GM12878 (cell line): Measurements from ENCODE around the gene PCDHGB5. TPM values are rescaled to one million over a fixed set of nuclear protein-coding genes. Genes with fewer than 3 reads are reported as not detected.

Experiments
- ATAC-seq: fragments of 200-7000 bp; cut with Tn5 transposase; 3 replicates; pipeline ENCODE4 v1.9.1; 2020; ENCODE audit warnings: mild to moderate bottlenecking, moderate library complexity
- BruUV-seq: library from RNA; stranded (reverse); fragments of 400-500 nt; replicated peaks from 2 replicates; lab custom pipeline; 2021; lab: Mats Ljungman, UMichigan
- CTCF ChIA-PET: fragments of 300-600 bp; sonication (Branson Sonifier 250); formaldehyde crosslinking; extraction: SDS; loops from one replicate; lab custom pipeline; 2021; ENCODE audit warnings: inconsistent platforms; lab: Yijun Ruan, JAX
- POLR2A ChIA-PET: fragments of 350-600 bp; formaldehyde crosslinking; extraction: SDS; loops from one replicate; lab custom pipeline; 2021; ENCODE audit warnings: inconsistent platforms; lab: Charles Lee
- RAD21 ChIA-PET: fragments of 300-600 bp; sonication (Branson Sonifier 250); formaldehyde crosslinking; loops from one replicate; lab custom pipeline; 2023; ENCODE audit warnings: antibody characterized with exemption; ENCODE audit not compliant: unreplicated experiment; lab: Charles Lee
- SMC1A ChIA-PET: fragments of 300-600 bp; sonication (Branson Sonifier 250); formaldehyde crosslinking; loops from one replicate; lab custom pipeline; 2023; ENCODE audit not compliant: unreplicated experiment, uncharacterized antibody; lab: Charles Lee
- DNase-seq: peaks from one replicate; pipeline ENCODE4 v3.0.0-alpha.2; 2011; ENCODE audit warnings: low read depth, low spot score
- FAIRE-seq: peaks from 3 replicates; lab custom pipeline; 2011; peaks lifted over from hg19 to GRCh38; lab: Jason Lieb, UNC
- H2AFZ ChIP-seq: 2 replicates; pipeline ENCODE4 v1.6.0; 2011; ENCODE audit warnings: low read depth, low read length, control low read depth; ENCODE audit not compliant: control insufficient read depth
- H3K27ac ChIP-seq: 2 replicates; pipeline ENCODE4 v1.5.1; 2011; ENCODE audit warnings: control low read depth; ENCODE audit not compliant: control insufficient read depth, insufficient read depth
- H3K27me3 ChIP-seq, 2 experiments: replicated peaks in 1 of 2; 2 replicates each; pipeline versions ENCODE4 v1.6.0 to v1.6.1; 2011; ENCODE audit warnings: low read length in 1 of 2; ENCODE audit not compliant: control insufficient read depth in 2 of 2, insufficient read depth in 2 of 2
- H3K36me3 ChIP-seq, 2 experiments: 2 replicates each; pipeline ENCODE4 v1.5.1; 2011; ENCODE audit warnings: low read length in 1 of 2; ENCODE audit not compliant: control insufficient read depth in 2 of 2, insufficient read depth in 2 of 2
- H3K4me1 ChIP-seq: 2 replicates; pipeline ENCODE4 v1.6.1; 2011; ENCODE audit warnings: mild to moderate bottlenecking, low read length, moderate library complexity, mixed read lengths; ENCODE audit not compliant: control insufficient read depth, insufficient read depth
- H3K4me2 ChIP-seq: 2 replicates; pipeline ENCODE4 v1.6.0; 2011; ENCODE audit warnings: control low read depth; ENCODE audit not compliant: control insufficient read depth, insufficient read depth
- H3K4me3 ChIP-seq: fragments of 200-600 bp; sonication (generic); 2 replicates; pipeline ENCODE4 v1.5.1; 2016
- H3K79me2 ChIP-seq: 2 replicates; pipeline ENCODE4 v1.6.0; 2011; ENCODE audit warnings: low read length; ENCODE audit not compliant: control insufficient read depth, insufficient read depth
- H3K9ac ChIP-seq: 2 replicates; pipeline ENCODE4 v1.8.0; 2011; ENCODE audit warnings: low read length, control low read depth, mixed read lengths; ENCODE audit not compliant: control insufficient read depth, insufficient read depth
- H3K9me3 ChIP-seq: replicated peaks from 3 replicates; pipeline ENCODE4 v1.5.1; 2011; ENCODE audit warnings: mild to moderate bottlenecking, low read length; ENCODE audit not compliant: control insufficient read depth, insufficient read depth
- H4K20me1 ChIP-seq: 2 replicates; pipeline ENCODE4 v1.6.0; 2011; ENCODE audit not compliant: control insufficient read depth, insufficient read depth
- ATF7 ChIP-seq: fragments of 450-650 bp; IDR thresholded peaks from 2 replicates; pipeline ENCODE4 v1.6.1; 2016; ENCODE audit warnings: low read depth, mild to moderate bottlenecking
- CREB1 ChIP-seq: IDR thresholded peaks from 2 replicates; pipeline ENCODE4 v1.6.1; 2012; ENCODE audit warnings: low read depth, mild to moderate bottlenecking, inconsistent platforms
- KDM1A ChIP-seq: fragments of 200-600 bp; sonication (generic); IDR thresholded peaks from 2 replicates; pipeline ENCODE4 v1.6.1; 2016; ENCODE audit warnings: borderline replicate concordance
- SMAD5 ChIP-seq: IDR thresholded peaks from 2 replicates; pipeline ENCODE4 v1.6.1; 2016; ENCODE audit warnings: antibody characterized with exemption, low read depth
- STAT1 ChIP-seq: fragments of 450-650 bp; conservative IDR thresholded peaks from 2 replicates; pipeline ENCODE4 v1.6.1; 2014; ENCODE audit warnings: antibody characterized with exemption, mild to moderate bottlenecking
- ZBED1 ChIP-seq: IDR thresholded peaks from 2 replicates; pipeline ENCODE4 v1.6.1; 2016; ENCODE audit warnings: borderline replicate concordance
- WGBS: methylation state at CpG from one replicate; pipeline ENCODE4 v1.1.6; 2016; ENCODE audit warnings: low lambda C conversion rate; ENCODE audit not compliant: insufficient replicate concordance, insufficient coverage; ENCODE audit errors: missing lambda C conversion rate; 5-methylcytosine and 5-hydroxymethylcytosine counted together
- in situ Hi-C: fragments of 300-500 bp; cut with MboI; formaldehyde crosslinking; loops from 9 replicates; pipeline ENCODE4 v1.14.3; 2018; ENCODE audit warnings: mixed read lengths
- intact Hi-C: fragments of 100-400 bp; cut with micrococcal nuclease; formaldehyde crosslinking; loops from one replicate; pipeline ENCODE4 v1.14.2; 2022; ENCODE audit not compliant: unreplicated experiment
- polyA plus RNA-seq, 11 experiments: library from polyadenylated mRNA; depleted of rRNA in 4 of 11; unstranded in 6 of 11; stranded (reverse) in 5 of 11; fragments of >200 nt; fragmentation: Nextera tagmentation in 4 of 11; fragmentation: Illumina TruSeq in 1 of 11; extraction: Ambion mirVana in 4 of 11; extraction: Trizol in 1 of 11; gene quantifications; 1 replicate in 1 of 11; 2 replicates in 10 of 11; pipeline versions ENCODE4 v1.2.1 to v1.2.3, GENCODE V29; 2011 to 2016; ENCODE audit warnings: inconsistent platforms in 2 of 11, missing spikeins in 2 of 11, low read depth in 1 of 11
- total RNA-seq, 4 experiments: library from RNA; depleted of rRNA in 3 of 4; stranded (reverse); fragments of >200 nt in 3 of 4; fragmentation: Illumina TruSeq in 1 of 4; extraction: Trizol in 1 of 4; gene quantifications; 2 replicates each; pipeline versions ENCODE4 v1.2.1 to v1.2.3, GENCODE V29; 2013 to 2021
- TF ChIP-seq, protein P1 (sequence below): IDR thresholded peaks from 2 replicates; pipeline ENCODE4 v1.6.1; 2012; ENCODE audit warnings: low read depth, low read length, improper control_type of control experiment

The PCDHGB5 gene
- total and polyA plus RNA-seq, 10 of the 15 experiments (the other 5 are each of a cell fraction or from before 2014, with no cell fraction given), result 0.02 to 2.3 (median 1.3) TPM; not detected in 1

DNA sequence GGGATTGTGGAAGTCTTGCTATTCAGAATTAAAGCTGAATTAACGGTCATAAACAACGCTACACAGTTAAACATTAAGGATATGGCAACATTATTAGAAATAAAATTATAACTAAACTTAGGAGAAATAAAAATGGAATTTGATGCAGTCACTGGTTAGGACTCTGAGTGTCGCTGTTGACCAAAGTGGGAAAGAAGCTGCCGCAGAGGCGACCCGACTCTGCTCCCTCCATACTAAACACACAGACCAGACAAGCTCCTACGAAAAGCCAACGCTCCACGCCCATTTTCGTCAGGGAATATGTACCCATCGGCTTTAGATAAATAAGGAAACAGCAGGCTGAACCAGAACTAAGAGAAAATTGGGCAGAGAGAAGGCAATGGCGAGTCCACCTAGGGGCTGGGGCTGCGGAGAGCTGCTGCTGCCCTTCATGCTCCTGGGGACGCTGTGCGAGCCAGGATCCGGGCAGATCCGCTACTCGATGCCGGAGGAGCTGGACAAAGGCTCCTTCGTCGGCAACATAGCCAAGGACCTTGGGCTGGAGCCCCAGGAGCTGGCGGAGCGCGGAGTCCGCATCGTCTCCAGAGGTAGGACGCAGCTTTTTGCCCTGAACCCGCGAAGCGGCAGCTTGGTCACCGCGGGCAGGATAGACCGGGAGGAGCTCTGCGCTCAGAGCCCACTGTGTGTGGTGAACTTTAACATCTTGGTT is 33.6 kb upstream of the PCDHGB5 start, which contains the start of gene PCDHGA5:
Gene PCDHGA5 (plus strand): TSS at position 211 of the 709 bp plus-strand sequence. CDS start 169 bp downstream, at position 380.
- no TSS peak for BruUV-seq
- ChIA-PET CTCF (interaction anchor here (1.1 kb wide), 1 partner anchor 146 kb away, joined by 3 read pairs; no protein-coding TSS in a partner anchor), POLR2A (no interaction called here), RAD21 (no interaction called here), SMC1A (no interaction called here)
- H3K4me3 ChIP-seq, result no peak within 1 kb of the TSS
- TF ChIP-seq STAT1 (no peak), CREB1 (no peak), SMAD5 (no peak), ZBED1 (no peak), ATF7 (no peak), KDM1A (no peak)
- TF ChIP-seq, protein P1, sequence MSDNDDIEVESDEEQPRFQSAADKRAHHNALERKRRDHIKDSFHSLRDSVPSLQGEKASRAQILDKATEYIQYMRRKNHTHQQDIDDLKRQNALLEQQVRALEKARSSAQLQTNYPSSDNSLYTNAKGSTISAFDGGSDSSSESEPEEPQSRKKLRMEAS, result no peak
- H3K36me3 ChIP-seq, result no peaks in the 10 kb centered on the region
- H3K9ac ChIP-seq, result no peak within 1 kb of the TSS
- no peaks in the 10 kb centered on the region; a peak in 1 of 4 replicates for H3K27me3 ChIP-seq
- no peak for ATAC-seq
- in situ Hi-C loops, result no loop called here
- intact Hi-C loops, result no loop called here
- no peaks in the 10 kb centered on the region for H3K4me1 ChIP-seq
- no peaks in the 10 kb centered on the region for H3K79me2 ChIP-seq
- peaks cover 15% of the 10 kb centered on the region; the same call in 2 of the 3 replicates for H3K9me3 ChIP-seq
- H3K27ac ChIP-seq, result no peak within 1 kb of the TSS
- 79% methylated on average over 34 of the region's 34 CpGs for WGBS
- no peak for FAIRE-seq
- no peak for DNase-seq
- no peak within 1 kb of the TSS for H3K4me2 ChIP-seq
- no peak within 1 kb of the TSS for H2AFZ ChIP-seq
- no peaks in the 10 kb centered on the region for H4K20me1 ChIP-seq
